HepG2 (cell line): ENCODE data around the gene R3HDM4. TPM values are rescaled to one million over a fixed set of nuclear protein-coding genes. Genes with fewer than 3 reads are reported as not detected.

Experiments
- ATAC-seq: fragments of 200-7000 bp; cut with Tn5 transposase; 3 replicates; pipeline ENCODE4 v1.9.1; 2020; ENCODE audit warnings: mild to moderate bottlenecking, moderate library complexity
- BruUV-seq: library from RNA; stranded (reverse); fragments of 400-500 nt; replicated peaks from 2 replicates; lab custom pipeline; 2021; lab: Mats Ljungman, UMichigan
- CTCF ChIA-PET: fragments of 300-600 bp; formaldehyde crosslinking; extraction: SDS; loops from one replicate; lab custom pipeline; 2021; ENCODE audit warnings: low total read pairs, inconsistent platforms, low intra/inter-chr PET ratio; lab: Yijun Ruan, JAX
- POLR2A ChIA-PET: fragments of 350-600 bp; sonication (Branson Sonifier 250); formaldehyde crosslinking; loops from one replicate; lab custom pipeline; 2020; ENCODE audit warnings: antibody characterized with exemption, inconsistent platforms; lab: Yijun Ruan, JAX
- DNase-seq: peaks from one replicate; pipeline ENCODE4 v3.0.0-alpha.2; 2015; ENCODE audit warnings: low spot score
- FAIRE-seq: peaks from 3 replicates; lab custom pipeline; 2011; peaks lifted over from hg19 to GRCh38; lab: Jason Lieb, UNC
- H2AFZ ChIP-seq: one replicate; pipeline ENCODE4 v1.6.1; 2011; ENCODE audit warnings: low read length, inconsistent platforms
- H3K27ac ChIP-seq: fragments of 300-600 bp; 3 replicates; pipeline ENCODE4 v1.8.0; 2011; ENCODE audit warnings: mixed run types, mild to moderate bottlenecking, mixed read lengths, low read length, inconsistent platforms; ENCODE audit not compliant: insufficient read depth; ENCODE audit errors: extremely low read length
- H3K27me3 ChIP-seq, 2 experiments: fragments of 200-600 bp in 1 of 2; 2 replicates in 1 of 2; 3 replicates in 1 of 2; pipeline versions ENCODE4 v1.6.0 to v1.8.0; 2011; ENCODE audit warnings: low read length in 2 of 2, mild to moderate bottlenecking in 2 of 2, moderate library complexity in 2 of 2, inconsistent platforms in 1 of 2; ENCODE audit not compliant: insufficient read depth in 2 of 2, control insufficient read depth in 1 of 2
- H3K36me3 ChIP-seq, 2 experiments: fragments of 200-600 bp in 1 of 2; replicated peaks in 1 of 2; 2 replicates in 1 of 2; 3 replicates in 1 of 2; pipeline versions ENCODE4 v1.5.1 to v1.8.0; 2011; ENCODE audit warnings: low read length in 2 of 2, inconsistent platforms in 1 of 2; ENCODE audit not compliant: insufficient read depth in 2 of 2, control insufficient read depth in 1 of 2
- H3K4me1 ChIP-seq: 2 replicates; pipeline ENCODE4 v1.5.1; 2012; ENCODE audit warnings: low read length, inconsistent platforms; ENCODE audit not compliant: insufficient read depth
- H3K4me2 ChIP-seq: 2 replicates; pipeline ENCODE4 v1.6.0; 2011; ENCODE audit warnings: low read depth, low read length, inconsistent platforms
- H3K4me3 ChIP-seq, 3 experiments: fragments of 200-600 bp in 1 of 3; sonication (generic), shearing (Covaris generic) in 1 of 3; replicated peaks in 1 of 3; 2 replicates each; pipeline ENCODE4 v1.5.1; 2011 to 2016; ENCODE audit warnings: low read length in 3 of 3, inconsistent platforms in 2 of 3, low read depth in 2 of 3, mild to moderate bottlenecking in 2 of 3, control low read depth in 1 of 3, mixed read lengths in 1 of 3; ENCODE audit not compliant: insufficient read depth in 1 of 3
- H3K79me2 ChIP-seq: one replicate; pipeline ENCODE4 v1.6.1; 2011; ENCODE audit warnings: low read length, inconsistent platforms; ENCODE audit not compliant: insufficient read depth
- H3K9ac ChIP-seq: 2 replicates; pipeline ENCODE4 v1.6.0; 2011; ENCODE audit warnings: mild to moderate bottlenecking, low read depth, low read length, inconsistent platforms; ENCODE audit not compliant: insufficient read depth
- H3K9me3 ChIP-seq: 2 replicates; pipeline ENCODE4 v1.5.1; 2012; ENCODE audit warnings: mild to moderate bottlenecking, low read length
- H4K20me1 ChIP-seq: 2 replicates; pipeline ENCODE4 v1.6.0; 2011; ENCODE audit warnings: inconsistent platforms, mild to moderate bottlenecking, low read length, moderate library complexity; ENCODE audit not compliant: insufficient read depth
- ATRX ChIP-seq: sonication (generic); formaldehyde crosslinking; IDR thresholded peaks from 2 replicates; pipeline ENCODE4 v1.4.0; 2020; ENCODE audit warnings: missing genetic modification reagents, borderline replicate concordance
- CERS6 ChIP-seq: sonication (generic); formaldehyde crosslinking; IDR thresholded peaks from 2 replicates; pipeline ENCODE4 v1.5.0; 2020; ENCODE audit warnings: missing genetic modification reagents
- ERF ChIP-seq: IDR thresholded peaks from 2 replicates; pipeline ENCODE4 v1.6.1; 2018; ENCODE audit warnings: missing biosample characterization, missing genetic modification reagents
- NFYC ChIP-seq: IDR thresholded peaks from 2 replicates; pipeline ENCODE4 v1.6.1; 2016; ENCODE audit warnings: missing genetic modification reagents, missing compliant biosample characterization
- PAWR ChIP-seq: sonication (generic); formaldehyde crosslinking; IDR thresholded peaks from 2 replicates; pipeline ENCODE4 v1.4.0; 2020; ENCODE audit warnings: missing genetic modification reagents, mild to moderate bottlenecking, borderline replicate concordance
- TERF1 ChIP-seq: sonication (generic); formaldehyde crosslinking; IDR thresholded peaks from 2 replicates; pipeline ENCODE4 v1.8.0; 2022; ENCODE audit warnings: mild to moderate bottlenecking, missing genetic modification reagents, moderate library complexity
- TP53 ChIP-seq: sonication (generic); formaldehyde crosslinking; conservative IDR thresholded peaks from 2 replicates; pipeline ENCODE4 v1.4.0; 2020; ENCODE audit warnings: missing genetic modification reagents
- U2AF1 ChIP-seq: fragments of 200-400 bp; formaldehyde crosslinking; optimal IDR thresholded peaks from 2 replicates; pipeline ENCODE3; 2017; ENCODE audit warnings: mild to moderate bottlenecking, low read depth, low read length
- ZBTB7B ChIP-seq: sonication (generic); formaldehyde crosslinking; IDR thresholded peaks from 2 replicates; pipeline ENCODE4 v1.4.0; 2020; ENCODE audit warnings: missing genetic modification reagents
- ZNF18 ChIP-seq: sonication (generic); formaldehyde crosslinking; IDR thresholded peaks from 2 replicates; pipeline ENCODE4 v1.8.0; 2022; ENCODE audit warnings: mild to moderate bottlenecking, missing genetic modification reagents; ENCODE audit not compliant: insufficient replicate concordance
- ZNF724P ChIP-seq: sonication (generic); formaldehyde crosslinking; IDR thresholded peaks from 2 replicates; pipeline ENCODE4 v1.8.0; 2022; ENCODE audit warnings: missing genetic modification reagents, borderline replicate concordance
- ZNF781 ChIP-seq: sonication (generic); formaldehyde crosslinking; IDR thresholded peaks from 2 replicates; pipeline ENCODE4 v1.5.1; 2020; ENCODE audit warnings: borderline replicate concordance, mild to moderate bottlenecking, missing genetic modification reagents; ENCODE audit errors: not compliant biosample characterization
- WGBS: methylation state at CpG from one replicate; pipeline ENCODE4 v1.1.6; 2017; ENCODE audit warnings: low lambda C conversion rate; 5-methylcytosine and 5-hydroxymethylcytosine counted together
- in situ Hi-C: cut with HindIII; loops from 2 replicates; pipeline ENCODE4 v1.10.0; 2017; ENCODE audit warnings: low pct_unique_long_range_greater_than_20kb; ENCODE audit not compliant: extremely low pct_ligation_motif_present
- intact Hi-C: fragments of 100-400 bp; cut with micrococcal nuclease; formaldehyde crosslinking; loops from one replicate; pipeline ENCODE4 v1.10.0; 2022; ENCODE audit not compliant: unreplicated experiment
- polyA plus RNA-seq, 8 experiments: library from polyadenylated mRNA; depleted of rRNA in 3 of 8; stranded (reverse) in 7 of 8; unstranded in 1 of 8; fragments of >200 nt; fragmentation: Illumina TruSeq in 4 of 8; extraction: Trizol in 4 of 8; gene quantifications; 2 replicates each; pipeline versions ENCODE4 v1.2.1 to v1.2.3, GENCODE V29; 2011 to 2016; ENCODE audit warnings: low read depth in 4 of 8, missing spikeins in 1 of 8, mixed read lengths in 1 of 8; ENCODE audit not compliant: insufficient read depth in 1 of 8
- total RNA-seq, 5 experiments: library from RNA; depleted of rRNA; stranded (reverse); fragments of >200 nt; fragmentation: Illumina TruSeq; extraction: Trizol; gene quantifications; 2 replicates each; pipeline ENCODE4 v1.2.3, GENCODE V29; 2016; ENCODE audit warnings: low read depth in 1 of 5

The R3HDM4 gene
- total and polyA plus RNA-seq, 2 of the 13 experiments (the other 11 are each of a cell fraction or from before 2014, with no cell fraction given) = 26.2 to 26.9 TPM

GRCh38 chr19:907183-907853 is 5.7 kb downstream of the R3HDM4 start (continued):
- TF ChIP-seq NFYC (CRISPR knock-in tag) (no peak), CERS6 (CRISPR knock-in tag) (no peak)

GRCh38 chr19:906480-906879 is 6.5 kb downstream of the R3HDM4 start:
- Histone ChIP-seq H3K9me3 (no peaks in the 10 kb centered on the region), H2AFZ (no peak overlapping the region), H3K27me3 (no peaks in the 10 kb centered on the region), H4K20me1 (no peaks in the 10 kb centered on the region; the same call in 1 of the 2 replicates), H3K79me2 (peaks cover 13% of the 10 kb centered on the region), H3K9ac (no peak overlapping the region), H3K4me1 (peaks cover 19% of the 10 kb centered on the region), H3K27ac (no peak overlapping the region), H3K36me3 (0 out of 5 replicates have a peak, but pooled peaks cover 0 to 4% of the 10 kb centered on the region in 2 experiments), H3K4me2 (no peak overlapping the region), H3K4me3 (no peak overlapping the region)
- intact Hi-C loops (no loop called here), in situ Hi-C loops (no loop called here)
- over 99% methylated on average over 7 of the region's 7 CpGs for WGBS
- TF ChIP-seq PAWR (no peak), ERF (no peak), ZNF724P (CRISPR knock-in tag) (no peak), U2AF1 (no peak), ZNF781 (no peak), TP53 (CRISPR knock-in tag) (no peak), TERF1 (CRISPR knock-in tag) (no peak), ZBTB7B (no peak), ATRX (CRISPR knock-in tag) (no peak), ZNF18 (CRISPR knock-in tag) (no peak)
- DNase-seq (no peak), FAIRE-seq (no peak), ATAC-seq (no peak)
- ChIA-PET CTCF (no interaction called here), POLR2A (no interaction called here)
- BruUV-seq = no TSS peak
